HCT116 (cell line): ENCODE data around the gene SNX1. TPM values are rescaled to one million over a fixed set of nuclear protein-coding genes. Genes with fewer than 3 reads are reported as not detected.

Source experiments
- ATAC-seq: fragments of 200-7000 bp; cut with Tn5 transposase; 2 replicates; pipeline ENCODE4 v1.9.1; 2020; ENCODE audit warnings: mild to moderate bottlenecking, moderate library complexity
- BruUV-seq: library from RNA; stranded (reverse); fragments of 400-500 nt; replicated peaks from 2 replicates; lab custom pipeline; 2021; lab: Mats Ljungman, UMichigan
- CTCF ChIA-PET: fragments of 300-600 bp; sonication (Branson Sonifier 250); formaldehyde crosslinking; loops from one replicate; lab custom pipeline; 2021; ENCODE audit warnings: antibody characterized with exemption; lab: Charles Lee
- POLR2A ChIA-PET: fragments of 300-600, 350-600 bp; sonication (Branson Sonifier 250); formaldehyde crosslinking; loops from one replicate; lab custom pipeline; 2021; ENCODE audit warnings: antibody characterized with exemption; lab: Charles Lee
- RAD21 ChIA-PET, 2 experiments: fragments of 300-600 bp; sonication (Branson Sonifier 250); formaldehyde crosslinking; loops; one replicate each; lab custom pipeline; 2023; ENCODE audit warnings: low total read pairs in 2 of 2; ENCODE audit not compliant: uncharacterized antibody in 2 of 2, unreplicated experiment in 2 of 2, low non-redundant PET in 1 of 2; lab: Charles Lee
- DNase-seq: peaks from one replicate; pipeline ENCODE4 v3.0.0-alpha.2; 2010; ENCODE audit warnings: low read depth, low spot score
- H2AFZ ChIP-seq: fragments of 200-600 bp; shearing (Covaris generic), sonication (generic); 2 replicates; pipeline ENCODE4 v1.6.1; 2017; ENCODE audit warnings: low read depth, mixed run types, mixed read lengths, antibody characterized with exemption, low read length; ENCODE audit not compliant: poor library complexity, severe bottlenecking
- H3K27ac ChIP-seq: 2 replicates; pipeline ENCODE4 v1.5.1; 2012; ENCODE audit warnings: low read depth, low read length
- H3K27me3 ChIP-seq: fragments of 200-600 bp; sonication (generic); 2 replicates; pipeline ENCODE4 v1.6.1; 2016; ENCODE audit warnings: mixed run types, low read length, mixed read lengths; ENCODE audit not compliant: insufficient read depth
- H3K36me3 ChIP-seq, 2 experiments: fragments of 200-500 bp in 1 of 2; fragments of 200-600 bp in 1 of 2; sonication (Bioruptor generic) in 1 of 2; sonication (generic) in 1 of 2; 2 replicates each; pipeline versions ENCODE4 v1.5.1 to v1.6.1; 2014 to 2016; ENCODE audit warnings: low read length in 2 of 2, inconsistent platforms in 1 of 2, mixed read lengths in 1 of 2, mixed run types in 1 of 2; ENCODE audit not compliant: insufficient read depth in 2 of 2, control insufficient read depth in 1 of 2
- H3K4me1 ChIP-seq, 2 experiments: fragments of 200-600 bp in 1 of 2; sonication (generic) in 1 of 2; 2 replicates each; pipeline versions ENCODE4 v1.5.1 to v1.6.1; 2012 to 2017; ENCODE audit warnings: low read length in 2 of 2, inconsistent platforms in 1 of 2, mild to moderate bottlenecking in 1 of 2, mixed read lengths in 1 of 2, mixed run types in 1 of 2, moderate library complexity in 1 of 2; ENCODE audit not compliant: insufficient read depth in 2 of 2, control insufficient read depth in 1 of 2
- H3K4me2 ChIP-seq: fragments of 200-600 bp; sonication (generic); 2 replicates; pipeline ENCODE4 v1.6.1; 2017; ENCODE audit warnings: mixed run types, low read length, mixed read lengths
- H3K4me3 ChIP-seq, 2 experiments: fragments of 200-600 bp in 1 of 2; sonication (generic) in 1 of 2; replicated peaks in 1 of 2; 2 replicates each; pipeline ENCODE4 v1.5.1; 2011 to 2016; ENCODE audit warnings: low read length in 2 of 2, control low read depth in 1 of 2, low read depth in 1 of 2, mild to moderate bottlenecking in 1 of 2, mixed read lengths in 1 of 2, mixed run types in 1 of 2
- H3K79me2 ChIP-seq: fragments of 200-600 bp; sonication (generic); 2 replicates; pipeline ENCODE4 v1.6.1; 2017; ENCODE audit warnings: mild to moderate bottlenecking, mixed run types, low read length, moderate library complexity, mixed read lengths; ENCODE audit not compliant: insufficient read depth
- H3K9ac ChIP-seq: fragments of 200-600 bp; sonication (generic); 2 replicates; pipeline ENCODE4 v1.6.1; 2016; ENCODE audit warnings: low read length, mixed read lengths
- H3K9me2 ChIP-seq: fragments of 200-600 bp; sonication (generic), shearing (Covaris generic); 2 replicates; pipeline ENCODE4 v1.6.1; 2017; ENCODE audit warnings: mixed run types, mild to moderate bottlenecking, moderate library complexity; ENCODE audit not compliant: insufficient read depth
- H3K9me3 ChIP-seq, 2 experiments: fragments of 200-500 bp in 1 of 2; fragments of 200-600 bp in 1 of 2; sonication (Bioruptor generic) in 1 of 2; sonication (generic) in 1 of 2; 2 replicates each; pipeline ENCODE4 v1.6.1; 2014 to 2017; ENCODE audit warnings: low read length in 2 of 2, mixed read lengths in 2 of 2, inconsistent platforms in 1 of 2, low read depth in 1 of 2, mild to moderate bottlenecking in 1 of 2, mixed run types in 1 of 2, moderate library complexity in 1 of 2; ENCODE audit not compliant: control insufficient read depth in 1 of 2, insufficient read depth in 1 of 2
- H4K20me1 ChIP-seq: fragments of 200-600 bp; sonication (generic), shearing (Covaris generic); 2 replicates; pipeline ENCODE4 v1.6.1; 2017; ENCODE audit warnings: mixed run types, mild to moderate bottlenecking, moderate library complexity; ENCODE audit not compliant: insufficient read depth
- EGR1 ChIP-seq: IDR thresholded peaks from 2 replicates; pipeline ENCODE4 v1.6.1; 2012; ENCODE audit warnings: low read depth
- POLR2AphosphoS5 ChIP-seq: IDR thresholded peaks from 2 replicates; pipeline ENCODE4 v1.6.1; 2011; ENCODE audit warnings: mild to moderate bottlenecking, low read depth, low read length, moderate library complexity
- SP1 ChIP-seq: IDR thresholded peaks from 2 replicates; pipeline ENCODE4 v1.6.1; 2012; ENCODE audit warnings: low read depth
- SRF ChIP-seq: IDR thresholded peaks from 2 replicates; pipeline ENCODE4 v1.6.1; 2012; ENCODE audit warnings: low read depth
- YY1 ChIP-seq: IDR thresholded peaks from 2 replicates; pipeline ENCODE4 v1.6.1; 2011; ENCODE audit warnings: low read length, low read depth, moderate library complexity, mild to moderate bottlenecking; ENCODE audit not compliant: insufficient replicate concordance; ENCODE audit errors: extremely low read depth
- intact Hi-C: fragments of 100-400 bp; cut with micrococcal nuclease; formaldehyde crosslinking; loops from 2 replicates; pipeline ENCODE4 v1.10.0; 2022
- total RNA-seq: library from RNA; stranded (reverse); gene quantifications from one replicate; pipeline ENCODE4 v1.2.1, GENCODE V29; 2021; ENCODE audit not compliant: unreplicated experiment
- TF ChIP-seq, protein P1 (sequence below): IDR thresholded peaks from 2 replicates; pipeline ENCODE4 v1.6.1; 2012; ENCODE audit warnings: low read depth
- TF ChIP-seq, protein P2 (sequence below): IDR thresholded peaks from 2 replicates; pipeline ENCODE4 v1.6.1; 2012

The SNX1 gene
- total RNA-seq, 1 experiment from 2014 or later: 91.9 TPM

DNA sequence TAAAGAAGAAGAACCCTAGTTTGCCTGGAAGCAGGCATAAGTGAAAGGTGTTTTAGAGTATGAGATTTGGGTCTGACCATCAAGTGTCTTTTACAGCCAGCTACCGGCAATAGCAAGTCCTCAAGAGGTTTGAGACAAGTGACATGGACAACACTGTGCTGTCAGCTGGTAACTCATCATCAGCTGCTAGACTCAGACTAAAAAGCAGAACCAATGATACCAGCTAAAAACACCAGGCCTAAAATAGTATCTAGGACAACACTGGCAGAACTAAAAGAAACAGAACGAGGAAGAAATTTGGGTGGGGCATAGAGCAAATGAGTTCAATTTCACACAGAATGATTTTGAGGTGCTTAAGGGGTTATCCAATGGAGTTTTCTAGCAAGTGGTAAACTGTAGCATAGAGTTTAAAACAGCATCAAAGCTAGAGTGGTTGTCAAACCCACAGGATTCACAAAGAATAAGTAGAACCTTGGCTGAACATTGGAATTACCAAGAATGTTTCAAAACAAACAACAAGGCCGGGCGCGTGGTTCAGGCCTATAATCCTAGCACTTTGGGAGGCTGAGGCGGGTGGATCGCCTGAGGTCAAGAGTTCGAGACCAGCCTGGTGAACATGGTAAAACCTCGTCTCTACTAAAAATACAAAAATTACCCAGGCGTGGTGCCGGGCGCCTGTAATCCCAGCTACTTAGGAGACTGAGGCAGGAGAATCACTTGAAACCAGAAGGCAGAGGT, 6.1 kb upstream of the SNX1 start:
- no peak overlapping the region for H3K9ac ChIP-seq
- H3K4me2 ChIP-seq: no peak overlapping the region
- 0 out of 2 replicates have a peak, but pooled peaks cover 4% of the 10 kb centered on the region for H4K20me1 ChIP-seq
- no peak for ATAC-seq
- ChIA-PET CTCF (no interaction called here), RAD21 (no interaction called here), POLR2A (no interaction called here)
- no peaks in the 10 kb centered on the region for H3K9me3 ChIP-seq
- no peaks in the 10 kb centered on the region for H3K27me3 ChIP-seq
- DNase-seq: no peak
- H3K4me1 ChIP-seq: peaks cover 9 to 18% of the 10 kb centered on the region in 2 experiments
- peaks cover 8 to 16% of the 10 kb centered on the region in 2 experiments for H3K36me3 ChIP-seq
- BruUV-seq: no TSS peak
- no peak overlapping the region for H3K4me3 ChIP-seq
- H3K79me2 ChIP-seq: peaks cover 62% of the 10 kb centered on the region
- TF ChIP-seq SRF (no peak), SP1 (no peak), POLR2AphosphoS5 (no peak), YY1 (no peak), EGR1 (no peak)
- TF ChIP-seq, protein P1, sequence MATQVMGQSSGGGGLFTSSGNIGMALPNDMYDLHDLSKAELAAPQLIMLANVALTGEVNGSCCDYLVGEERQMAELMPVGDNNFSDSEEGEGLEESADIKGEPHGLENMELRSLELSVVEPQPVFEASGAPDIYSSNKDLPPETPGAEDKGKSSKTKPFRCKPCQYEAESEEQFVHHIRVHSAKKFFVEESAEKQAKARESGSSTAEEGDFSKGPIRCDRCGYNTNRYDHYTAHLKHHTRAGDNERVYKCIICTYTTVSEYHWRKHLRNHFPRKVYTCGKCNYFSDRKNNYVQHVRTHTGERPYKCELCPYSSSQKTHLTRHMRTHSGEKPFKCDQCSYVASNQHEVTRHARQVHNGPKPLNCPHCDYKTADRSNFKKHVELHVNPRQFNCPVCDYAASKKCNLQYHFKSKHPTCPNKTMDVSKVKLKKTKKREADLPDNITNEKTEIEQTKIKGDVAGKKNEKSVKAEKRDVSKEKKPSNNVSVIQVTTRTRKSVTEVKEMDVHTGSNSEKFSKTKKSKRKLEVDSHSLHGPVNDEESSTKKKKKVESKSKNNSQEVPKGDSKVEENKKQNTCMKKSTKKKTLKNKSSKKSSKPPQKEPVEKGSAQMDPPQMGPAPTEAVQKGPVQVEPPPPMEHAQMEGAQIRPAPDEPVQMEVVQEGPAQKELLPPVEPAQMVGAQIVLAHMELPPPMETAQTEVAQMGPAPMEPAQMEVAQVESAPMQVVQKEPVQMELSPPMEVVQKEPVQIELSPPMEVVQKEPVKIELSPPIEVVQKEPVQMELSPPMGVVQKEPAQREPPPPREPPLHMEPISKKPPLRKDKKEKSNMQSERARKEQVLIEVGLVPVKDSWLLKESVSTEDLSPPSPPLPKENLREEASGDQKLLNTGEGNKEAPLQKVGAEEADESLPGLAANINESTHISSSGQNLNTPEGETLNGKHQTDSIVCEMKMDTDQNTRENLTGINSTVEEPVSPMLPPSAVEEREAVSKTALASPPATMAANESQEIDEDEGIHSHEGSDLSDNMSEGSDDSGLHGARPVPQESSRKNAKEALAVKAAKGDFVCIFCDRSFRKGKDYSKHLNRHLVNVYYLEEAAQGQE: no peak
- TF ChIP-seq, protein P2, sequence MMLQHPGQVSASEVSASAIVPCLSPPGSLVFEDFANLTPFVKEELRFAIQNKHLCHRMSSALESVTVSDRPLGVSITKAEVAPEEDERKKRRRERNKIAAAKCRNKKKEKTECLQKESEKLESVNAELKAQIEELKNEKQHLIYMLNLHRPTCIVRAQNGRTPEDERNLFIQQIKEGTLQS: no peak
- no peaks in the 10 kb centered on the region for H3K9me2 ChIP-seq
- no peak overlapping the region for H3K27ac ChIP-seq
- intact Hi-C loops: no loop called here
- H2AFZ ChIP-seq: no peak overlapping the region
